NCI-H1930 (cell line): ENCODE measurements around the gene TTLL5.
A peak's percentile ranks its signal among the peaks of the same experiment; 100 is the strongest.
"Not testable (repeated sequence)": the region's sequence is repeated elsewhere in the genome, so short reads cannot be mapped to it uniquely, and the experiment has no call there.

Source experiments
- DNase-seq, 2 experiments: peaks; one replicate each; lab custom pipeline; 2025; lab: John Stamatoyannopoulos, UW

Gene TTLL5

DNA sequence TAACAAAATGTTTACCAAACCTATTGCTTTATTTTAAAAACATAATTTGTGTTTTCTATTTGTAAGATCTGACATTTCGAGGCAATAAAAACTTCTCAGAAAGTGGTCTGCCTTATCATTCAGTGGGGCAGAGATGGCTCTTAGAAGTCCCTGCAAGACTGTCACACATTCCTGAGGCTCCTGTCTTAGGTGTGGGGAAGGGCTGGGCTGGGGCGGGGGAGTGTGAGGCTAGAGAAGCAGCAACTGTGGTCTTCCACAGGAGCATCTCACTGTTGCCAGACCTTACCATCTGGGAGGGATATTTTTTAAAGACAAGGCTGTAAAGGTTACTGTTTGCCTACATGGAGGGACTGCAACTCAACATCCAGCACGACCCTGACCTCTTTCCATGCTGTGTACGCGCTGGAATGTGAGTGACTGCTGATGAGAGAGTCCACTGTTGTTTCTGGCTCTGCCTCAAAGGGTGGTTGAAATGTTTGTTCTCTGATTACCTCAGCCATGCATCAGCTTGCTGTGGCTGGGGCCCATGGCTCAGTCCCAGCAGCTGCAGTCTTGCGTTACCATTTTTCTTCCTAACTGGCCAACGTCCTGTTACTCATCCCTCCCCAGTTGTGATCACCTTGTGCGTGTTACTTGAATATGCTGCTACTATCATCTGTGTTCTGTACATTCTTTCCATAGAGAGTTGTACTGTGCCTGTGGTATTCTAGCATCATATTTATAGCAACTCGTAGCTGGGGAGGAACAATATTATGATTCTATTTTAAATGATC, 12.8 kb upstream of the TTLL5 start:
- no peak for DNase-seq

DNA sequence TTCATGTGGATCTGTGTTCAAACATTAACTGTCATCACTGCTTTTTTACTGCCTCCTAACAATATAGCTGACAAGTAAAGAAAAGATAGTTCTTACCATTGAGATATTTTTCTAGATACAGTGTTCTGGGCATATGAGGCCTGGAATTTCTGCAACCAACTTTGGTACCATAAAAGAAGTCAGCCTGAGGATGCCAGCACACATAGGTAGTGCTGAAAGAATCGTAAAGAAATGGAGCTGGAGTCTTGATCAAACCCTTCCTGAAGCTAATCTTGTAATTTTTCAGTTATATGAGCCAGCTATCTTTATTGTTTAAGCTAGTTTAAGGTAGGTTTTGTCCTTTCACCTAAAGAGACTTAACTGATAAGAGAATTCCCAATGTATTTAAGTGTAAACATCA, 11.7 kb upstream of the TTLL5 start:
- DNase-seq: no peak

- no peak for DNase-seq
Measured at GRCh38 chr14:75649773-75650172, 11.3 kb upstream of the TTLL5 start.

DNA sequence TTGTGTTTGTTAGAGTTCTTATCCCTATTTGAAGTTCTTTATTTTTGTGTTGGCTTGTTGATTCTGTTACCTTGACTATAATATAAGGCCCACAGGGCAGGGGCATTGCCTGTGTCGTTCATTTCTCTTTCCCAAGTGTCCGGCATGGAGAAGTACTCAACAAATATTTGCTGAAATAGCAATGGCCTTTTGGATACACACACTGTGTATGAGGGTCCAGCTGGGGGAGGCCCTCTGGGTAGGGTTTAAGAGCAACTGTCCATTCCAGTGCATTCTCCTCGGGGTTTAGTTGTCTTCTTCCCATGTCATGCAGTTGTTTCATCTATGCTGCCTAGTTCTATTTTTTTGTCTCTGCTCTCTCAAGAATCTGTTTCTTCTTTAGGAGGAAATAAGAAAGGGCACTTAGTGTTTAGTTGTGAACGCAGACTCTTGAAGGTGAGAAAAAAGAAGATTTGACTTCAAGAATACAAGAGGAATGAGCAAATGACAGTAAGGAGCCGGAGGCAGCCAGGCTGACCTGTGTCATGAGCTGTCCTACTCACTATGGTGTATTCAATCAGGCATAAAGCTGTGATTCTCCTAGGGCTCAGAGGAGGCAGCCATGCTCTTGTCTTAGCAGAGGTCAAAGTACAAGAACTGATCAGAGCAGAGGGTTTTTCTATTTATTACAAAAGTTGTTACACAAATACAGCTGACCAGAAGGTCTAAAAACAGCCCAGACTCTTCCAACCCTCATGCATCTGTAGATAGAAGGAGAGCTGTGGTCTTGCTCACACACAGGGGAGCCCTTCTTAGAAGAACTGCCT, 10.6 kb upstream of the TTLL5 start:
- DNase-seq: no peak

DNA sequence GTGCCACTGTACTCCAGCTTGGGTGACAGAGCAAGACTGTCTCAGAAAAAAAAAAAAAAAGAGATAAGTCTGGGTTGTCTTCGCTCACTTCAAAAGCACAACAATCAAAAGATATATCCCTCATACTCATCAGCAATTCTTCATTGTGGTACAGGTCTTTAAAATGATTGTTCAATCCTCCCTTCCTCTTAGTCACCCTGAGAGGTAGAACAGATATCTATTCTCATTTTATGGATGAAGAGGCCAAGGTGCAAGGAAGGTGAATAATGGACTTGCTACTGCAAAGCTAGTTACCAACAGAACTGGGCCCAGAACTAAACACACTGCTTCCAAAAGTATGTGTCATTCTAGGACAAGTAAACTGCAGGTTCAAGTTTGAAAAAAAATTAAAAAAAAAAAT, 7.5 kb upstream of the TTLL5 start:
- no peak for DNase-seq

- DNase-seq: peak; percentile 10 to 60
Measured at GRCh38 chr14:75654127-75654732, 6.8 kb upstream of the TTLL5 start.

GRCh38 chr14:75655235-75655634, 5.8 kb upstream of the TTLL5 start:
- DNase-seq: no peak

DNA sequence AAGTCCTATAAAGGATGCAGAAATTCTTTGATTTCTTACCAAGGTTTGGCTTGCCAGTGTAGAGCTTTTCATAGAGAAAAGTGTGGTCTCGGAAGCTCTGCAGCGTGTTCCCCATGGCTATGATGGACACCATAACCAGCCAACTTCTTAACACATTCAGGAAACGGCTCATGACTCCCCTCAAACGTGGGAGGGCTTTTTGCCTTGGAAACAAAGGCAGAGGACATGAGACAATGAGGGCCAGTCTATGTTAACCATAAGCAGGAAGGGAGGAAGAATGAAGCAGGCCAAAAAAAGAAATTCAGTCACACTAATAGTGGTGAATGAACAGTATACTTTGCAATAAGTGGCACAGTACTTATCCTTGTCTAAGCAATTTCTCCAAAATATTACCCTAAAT, 3.7 kb upstream of the TTLL5 start:
- no peak for DNase-seq

- DNase-seq: no peak
Measured at GRCh38 chr14:75658957-75659356, 2.1 kb upstream of the TTLL5 start.

- no peak for DNase-seq
Measured at GRCh38 chr14:75660238-75660629, 812 bp upstream of the TTLL5 start.

DNA sequence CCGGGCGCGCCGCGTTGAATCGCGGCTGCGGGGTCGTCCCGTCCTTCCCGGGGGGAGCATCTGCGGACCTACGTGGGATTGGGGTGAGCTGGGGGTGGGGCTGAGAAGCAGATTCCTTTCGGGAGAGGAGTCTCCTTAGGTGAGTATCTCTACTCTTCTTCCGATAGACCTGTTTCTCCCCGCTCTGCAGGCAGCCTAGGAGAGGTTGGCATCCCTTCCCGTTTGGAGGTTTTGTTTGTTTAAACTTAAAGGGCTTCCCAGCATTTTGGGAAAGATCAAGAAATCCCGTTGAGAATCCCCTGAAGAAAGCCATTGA, 411 bp downstream of the TTLL5 start:
- no peak for DNase-seq

DNA sequence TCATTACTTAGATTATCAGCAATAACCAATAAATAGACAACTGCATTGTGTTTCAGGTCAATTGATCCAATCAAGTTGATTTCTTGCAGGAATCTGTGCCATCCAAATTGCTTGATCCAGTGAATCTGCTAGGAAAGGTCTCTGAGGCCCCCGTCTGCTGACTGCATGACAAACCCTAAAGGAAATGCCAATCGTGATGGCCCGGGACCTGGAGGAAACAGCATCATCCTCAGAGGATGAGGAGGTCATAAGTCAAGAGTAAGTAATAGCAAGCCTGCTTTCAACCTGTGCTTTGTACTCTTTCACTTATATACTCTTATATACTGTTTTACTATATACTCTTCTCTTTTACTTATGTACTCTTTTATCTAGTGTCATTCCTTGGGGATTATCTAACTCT, 1.9 kb downstream of the TTLL5 start:
- no peak for DNase-seq

GRCh38 chr14:75667099-75667765, 6.2 kb downstream of the TTLL5 start:
- no peak for DNase-seq

- DNase-seq: no peak
Measured at GRCh38 chr14:75672605-75673192, 11.7 kb downstream of the TTLL5 start.

DNA sequence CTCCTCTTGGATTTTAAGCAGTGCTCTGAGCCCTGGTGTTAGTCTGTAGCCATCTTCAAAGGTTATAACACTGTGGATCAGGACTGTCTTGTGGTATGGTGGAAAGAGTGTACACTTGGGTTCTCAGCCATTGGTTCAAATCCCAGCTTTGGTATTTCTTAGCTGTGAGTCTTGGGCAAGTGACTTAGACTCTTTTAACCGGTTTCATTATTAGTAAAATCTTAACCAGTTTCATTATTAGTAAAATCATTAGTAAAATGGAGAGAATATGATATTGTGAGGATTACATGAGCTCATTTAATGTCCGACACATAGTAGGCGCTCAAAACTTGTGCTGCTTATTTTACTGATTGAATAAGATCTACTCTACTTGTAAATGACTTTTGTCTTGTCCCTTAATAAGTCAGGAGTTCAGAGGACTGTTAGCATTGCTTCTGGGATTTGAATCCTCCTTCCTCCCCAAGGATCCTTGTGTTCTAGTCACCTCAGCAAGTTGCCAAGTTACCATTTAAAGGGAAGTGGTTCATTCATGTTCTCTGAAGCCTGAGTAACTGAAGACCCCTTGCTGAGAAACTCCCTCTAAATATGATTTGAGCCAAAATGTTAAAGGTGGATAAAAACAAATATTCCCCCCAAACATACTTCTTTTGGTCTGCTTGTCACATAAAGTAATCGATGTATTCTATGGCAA, 12.4 kb downstream of the TTLL5 start:
- DNase-seq: no peak

DNA sequence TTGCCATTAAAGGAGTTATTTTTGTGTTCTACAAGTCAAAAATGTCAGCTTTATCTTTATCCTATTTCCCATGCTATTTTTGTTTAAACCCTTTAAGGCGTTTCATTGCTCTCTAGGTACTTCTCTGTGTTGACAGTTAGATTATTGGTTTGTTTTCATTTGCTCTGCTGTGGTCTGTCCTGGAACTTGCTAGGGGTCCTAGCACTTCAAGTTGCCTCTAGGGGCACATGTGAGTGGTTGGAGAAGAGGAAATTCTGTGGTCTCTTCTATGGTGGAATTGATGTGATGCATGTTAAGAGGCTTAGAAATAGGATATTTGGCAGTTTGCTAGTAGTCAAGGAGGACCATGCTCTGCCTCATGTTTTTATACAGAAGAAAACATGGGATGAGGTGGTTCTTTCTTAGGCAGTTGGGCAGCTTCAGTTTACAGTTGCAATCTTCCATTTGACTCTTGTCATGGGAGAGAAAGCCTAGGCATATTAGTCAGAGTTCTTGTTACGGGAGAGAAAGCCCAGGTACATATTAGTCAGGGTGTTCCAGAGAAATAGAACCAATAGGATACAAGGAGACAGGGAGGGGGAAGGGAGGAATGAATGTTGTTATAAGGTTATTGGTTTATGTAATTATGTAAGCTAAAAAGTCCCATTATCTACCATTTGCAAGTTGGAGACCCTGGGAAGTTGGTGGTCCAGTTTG, 14.4 kb downstream of the TTLL5 start:
- no peak for DNase-seq

- no peak for DNase-seq
Measured at GRCh38 chr14:75685910-75686309, 24.9 kb downstream of the TTLL5 start.

- no peak for DNase-seq
Measured at GRCh38 chr14:75689012-75689411, 28.0 kb downstream of the TTLL5 start.

DNA sequence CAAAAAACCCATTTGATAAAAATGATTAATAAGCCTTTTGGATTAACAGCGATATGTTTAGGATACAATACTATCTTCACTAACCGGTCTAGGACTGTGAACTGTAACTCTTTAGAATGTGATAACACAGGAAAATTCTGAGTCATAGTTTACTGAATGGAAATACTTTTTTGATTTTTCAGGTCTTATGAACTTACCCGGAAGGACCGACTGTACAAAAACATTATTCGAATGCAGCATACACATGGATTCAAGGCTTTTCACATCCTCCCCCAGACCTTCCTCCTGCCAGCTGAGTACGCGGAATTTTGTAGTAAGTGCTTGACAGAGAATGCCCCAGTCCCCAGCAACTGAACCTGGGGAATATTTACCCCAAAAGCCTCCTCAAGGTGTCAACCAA, 29.0 kb downstream of the TTLL5 start:
- no peak for DNase-seq

GRCh38 chr14:75695025-75695424, 34.0 kb downstream of the TTLL5 start:
- DNase-seq: not testable (repeated sequence)

DNA sequence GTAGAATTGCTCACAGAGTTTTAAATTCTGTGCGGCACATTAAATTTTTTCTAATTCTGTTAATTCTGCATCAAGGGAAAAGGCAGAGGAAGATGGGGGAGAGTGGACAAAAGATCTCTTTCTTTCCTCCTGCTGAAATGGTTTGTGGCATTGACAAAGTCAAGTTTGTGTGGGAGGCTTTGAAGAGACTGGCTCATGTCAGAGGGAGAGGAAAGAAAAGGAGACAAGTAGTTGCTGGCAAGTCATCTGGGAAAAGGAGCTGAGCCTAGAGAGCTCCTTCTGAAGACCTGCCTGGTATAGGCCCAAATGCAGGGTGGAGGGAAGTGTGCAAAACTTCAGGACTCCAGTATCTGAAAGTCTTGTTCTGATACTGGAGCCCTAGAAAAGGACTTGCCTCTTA, 36.3 kb downstream of the TTLL5 start:
- no peak for DNase-seq
